PC-9 (cell line): ENCODE measurements around the gene TMEM80.

Experiments used
- CTCF ChIP-seq: fragments of 200-600 bp; sonication (generic); conservative IDR thresholded peaks from 2 replicates; pipeline ENCODE4 v1.6.1; 2017; ENCODE audit warnings: mixed run types, antibody characterized with exemption, mild to moderate bottlenecking, moderate library complexity
- EZH2 ChIP-seq: fragments of 200-600 bp; sonication (generic); IDR thresholded peaks from 2 replicates; pipeline ENCODE4 v1.8.0; 2017; ENCODE audit warnings: antibody characterized with exemption, low read depth

- TF ChIP-seq CTCF (no peak), EZH2 (no peak)
These were observed 23.8 kb downstream of the TMEM80 start for GRCh38 chr11:719214-720016.
